ENCODE results near the gene TMEM235.
"Not testable (repeated sequence)": the region's sequence is repeated elsewhere in the genome, so short reads cannot be mapped to it uniquely, and the experiment has no call there.

TMEM235 gene

GRCh38 chr17:78238823-78239488, 7.5 kb downstream of the TMEM235 start:
- no peak for DNase-seq

DNA sequence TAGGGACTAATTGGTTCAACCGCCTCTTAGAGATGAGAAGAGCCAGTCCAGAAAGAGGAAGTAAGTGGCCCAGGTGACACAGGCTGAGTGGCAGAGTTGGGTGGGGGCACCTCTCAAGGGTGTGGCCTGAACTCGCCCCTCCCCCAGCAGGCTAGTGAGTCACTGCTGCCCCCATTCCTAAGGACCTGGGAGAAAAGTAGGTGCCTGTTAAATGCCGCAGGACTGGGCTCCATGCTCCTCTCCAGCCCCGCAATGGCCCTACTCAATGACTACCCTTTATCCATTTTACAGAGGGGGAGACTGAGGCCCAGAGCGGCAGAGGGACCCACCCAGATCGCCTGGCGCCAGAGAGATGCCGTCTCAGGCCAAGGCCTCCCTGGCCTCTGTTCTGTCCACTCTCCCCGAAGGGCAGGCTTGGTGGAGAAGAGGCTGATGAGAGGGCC, 8.1 kb downstream of the TMEM235 start:
- no peak for DNase-seq

DNA sequence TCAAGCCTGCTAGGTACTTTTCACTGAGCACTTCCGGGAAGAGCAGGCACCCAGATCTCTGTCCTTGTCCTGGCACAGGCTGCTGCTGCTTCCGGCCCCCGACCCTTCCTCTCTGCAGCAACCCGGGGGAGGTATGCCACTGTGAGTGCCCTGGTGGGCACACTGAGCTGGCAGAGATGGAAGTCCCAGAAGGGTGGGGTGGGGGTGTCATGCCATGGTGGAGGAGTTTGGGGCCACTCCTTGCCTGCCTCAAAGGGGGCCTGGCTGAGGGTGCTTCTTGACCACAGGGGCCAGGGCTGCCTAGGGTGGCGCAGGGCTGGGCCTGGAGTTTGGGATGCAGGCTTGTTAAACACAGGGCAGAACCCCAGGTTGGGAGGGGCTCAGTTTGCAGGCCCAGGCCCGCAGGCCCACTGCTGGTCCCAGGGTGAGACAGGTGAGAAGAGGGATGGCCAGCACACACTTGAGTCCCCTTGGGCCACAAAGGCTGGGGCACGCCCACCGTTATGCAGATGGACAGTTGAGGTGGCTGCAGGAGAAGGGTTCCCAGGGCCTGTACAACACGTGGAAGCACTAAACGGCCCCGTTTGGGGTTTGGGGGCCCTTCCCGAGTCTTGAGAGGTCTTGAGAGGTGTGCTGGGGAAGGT, 8.7 kb downstream of the TMEM235 start:
- DNase-seq, result no peak

- no peak for DNase-seq
Measured at GRCh38 chr17:78240839-78241238, 9.4 kb downstream of the TMEM235 start.

GRCh38 chr17:78241277-78242023, 10.0 kb downstream of the TMEM235 start:
- DNase-seq, result no peak

DNA sequence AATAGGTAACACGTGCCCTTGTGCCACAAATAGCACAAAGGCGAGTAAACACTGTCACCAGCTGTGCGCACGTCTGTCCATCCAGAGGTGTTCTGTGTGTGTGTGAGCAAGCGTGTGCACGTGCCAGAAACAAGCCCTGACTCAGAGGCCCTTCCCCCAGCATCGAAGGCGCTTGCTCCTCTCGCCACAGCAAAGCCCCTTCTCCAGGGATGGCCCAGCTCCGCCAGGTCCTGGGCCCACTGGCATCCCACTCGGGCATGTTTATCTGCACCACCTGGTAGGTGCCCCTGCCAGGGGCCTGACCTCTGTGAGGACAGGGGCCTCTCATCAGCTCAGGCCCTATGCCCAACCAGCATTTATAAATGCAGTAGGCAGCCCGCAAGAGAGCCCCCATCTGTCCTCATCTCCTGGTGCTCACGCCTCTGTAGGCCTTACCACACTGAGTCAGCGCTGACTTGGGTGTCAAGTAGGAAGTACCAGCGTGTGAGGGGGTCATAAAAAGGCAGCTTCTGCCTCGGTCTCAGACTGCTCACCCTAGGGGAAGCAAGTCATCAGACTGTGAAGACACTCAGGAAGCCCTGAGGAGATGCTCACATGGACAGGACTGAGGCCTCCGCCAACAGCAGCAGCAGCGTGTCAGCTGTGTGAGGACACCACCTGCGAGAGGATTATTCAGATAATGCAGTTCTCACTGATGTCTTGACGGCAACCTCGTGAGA, 10.8 kb downstream of the TMEM235 start:
- no peak for DNase-seq

GRCh38 chr17:78247304-78247703, 15.9 kb downstream of the TMEM235 start:
- DNase-seq, result no peak

DNA sequence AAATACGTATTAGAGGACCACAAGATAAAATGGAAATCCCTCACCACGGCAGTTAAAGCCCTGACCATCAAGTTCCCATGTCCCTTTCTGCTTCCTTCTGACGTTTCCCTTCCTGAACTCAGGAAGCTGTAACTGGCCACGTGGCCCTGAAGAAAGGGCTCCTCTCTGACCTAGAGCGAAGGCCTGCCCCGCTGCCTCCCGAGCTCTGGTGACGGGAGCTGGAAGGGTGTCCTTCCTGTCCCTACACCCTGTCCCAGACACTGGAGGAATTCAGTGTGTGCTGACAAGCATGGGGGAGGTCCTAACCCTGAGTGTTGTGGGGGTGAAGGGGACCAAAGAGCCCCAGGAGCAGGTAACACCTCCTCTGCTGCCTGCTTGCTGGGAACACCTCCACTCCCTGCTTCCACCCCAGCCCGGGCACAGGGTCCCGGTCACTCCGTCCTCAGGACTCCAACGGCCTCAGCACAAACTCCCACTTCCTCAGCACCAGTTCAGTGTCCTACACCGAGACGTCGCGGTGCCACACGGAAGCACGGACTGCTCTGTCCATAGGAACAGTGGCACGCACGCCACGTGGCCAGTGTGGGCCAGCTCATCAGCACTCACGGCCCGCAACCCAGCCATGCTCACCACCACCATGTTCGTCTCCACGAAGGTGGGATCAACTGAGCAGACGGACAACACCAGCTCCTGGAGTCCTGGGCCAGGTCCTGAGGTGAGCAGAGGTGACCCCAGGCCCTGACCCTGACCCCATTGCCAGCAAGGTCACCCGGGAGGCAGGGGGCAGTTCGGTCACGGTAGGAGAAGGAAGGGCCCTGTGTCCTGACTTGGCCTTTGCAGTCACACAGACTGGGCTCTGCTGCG, 16.9 kb downstream of the TMEM235 start:
- DNase-seq, result no peak

DNA sequence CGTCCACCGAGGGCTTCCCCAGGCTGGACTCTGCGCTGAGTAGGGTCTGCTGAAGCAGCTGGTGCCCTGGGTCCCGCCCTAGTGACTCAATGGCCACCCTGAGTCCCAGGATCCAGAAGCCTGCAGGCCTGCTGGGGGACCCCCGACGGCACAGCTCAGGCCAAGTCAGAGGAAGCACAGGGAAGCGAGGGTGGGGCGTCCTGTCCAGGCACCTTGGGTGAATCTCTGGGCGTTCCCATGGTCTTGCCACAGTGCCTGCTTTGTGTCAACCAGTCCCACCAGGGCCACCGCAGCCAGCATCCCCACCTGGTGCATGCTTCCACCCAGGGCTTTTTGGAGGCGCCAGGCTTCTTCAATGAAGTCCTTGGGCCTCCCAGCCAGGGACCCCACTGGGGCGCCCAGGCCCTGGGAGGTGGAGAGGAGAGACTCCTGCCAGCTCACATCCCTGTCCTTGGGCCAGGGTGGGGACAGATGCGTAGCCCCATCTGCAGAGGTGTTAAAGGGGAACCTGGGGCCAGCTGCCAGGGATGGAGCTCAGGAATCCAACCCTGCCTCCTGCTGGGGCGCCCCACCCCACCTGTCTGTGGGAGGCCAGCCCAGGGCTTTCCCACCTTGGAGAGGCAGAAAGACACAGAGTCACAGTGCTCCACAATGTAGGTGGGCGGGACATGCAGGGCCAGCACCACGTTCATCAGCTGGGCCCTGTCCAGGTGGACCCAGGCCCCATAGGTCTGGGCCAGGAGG, 17.8 kb downstream of the TMEM235 start:
- DNase-seq, result no peak

DNA sequence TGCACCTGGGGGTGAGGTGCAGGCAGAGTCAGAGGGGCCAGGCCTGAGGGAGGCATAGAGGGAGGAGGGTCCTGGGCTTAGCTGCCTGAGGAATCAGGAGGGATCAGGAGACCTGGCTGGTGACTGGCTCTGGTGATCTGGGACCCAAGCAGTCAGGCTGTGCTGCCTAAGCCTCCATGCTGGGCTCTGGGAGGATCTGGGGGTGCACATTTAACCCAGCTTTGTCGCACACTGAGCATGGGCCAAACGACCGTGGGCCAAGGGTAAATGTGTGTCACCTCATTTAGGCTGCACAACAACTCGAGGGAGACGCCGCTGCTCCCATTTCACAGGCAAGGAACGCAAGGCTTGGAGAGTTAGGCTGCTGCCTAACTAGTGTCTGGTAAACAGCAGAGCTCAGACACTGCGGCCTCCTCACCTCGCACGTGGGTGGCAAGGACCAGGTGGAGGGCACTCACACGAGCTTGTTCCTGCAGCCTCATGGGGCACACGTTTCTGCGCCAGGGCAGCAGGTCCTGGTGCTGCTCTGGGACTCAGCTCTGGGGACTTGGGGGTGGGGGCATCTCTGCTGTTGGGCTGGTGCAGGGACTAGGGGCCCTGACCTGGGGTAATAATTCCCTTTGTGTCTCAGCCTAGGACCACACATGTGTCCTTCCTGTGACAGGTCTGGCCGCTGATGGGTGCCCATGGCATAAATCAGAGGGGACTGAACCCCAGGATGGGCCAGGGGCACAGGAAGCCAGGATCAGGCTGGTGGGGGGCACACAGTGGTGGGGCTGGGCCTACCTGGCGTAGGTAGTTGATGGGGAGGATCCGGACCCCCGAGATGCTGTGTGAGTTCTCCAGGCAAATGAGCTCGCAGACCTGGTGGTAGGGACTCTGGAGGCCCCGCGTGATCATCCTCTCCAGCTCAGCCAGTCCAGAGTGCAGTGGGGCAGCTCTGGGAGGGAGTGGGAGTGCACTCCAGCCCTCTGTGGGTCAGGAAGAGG, 18.7 kb downstream of the TMEM235 start:
- no peak for DNase-seq

DNA sequence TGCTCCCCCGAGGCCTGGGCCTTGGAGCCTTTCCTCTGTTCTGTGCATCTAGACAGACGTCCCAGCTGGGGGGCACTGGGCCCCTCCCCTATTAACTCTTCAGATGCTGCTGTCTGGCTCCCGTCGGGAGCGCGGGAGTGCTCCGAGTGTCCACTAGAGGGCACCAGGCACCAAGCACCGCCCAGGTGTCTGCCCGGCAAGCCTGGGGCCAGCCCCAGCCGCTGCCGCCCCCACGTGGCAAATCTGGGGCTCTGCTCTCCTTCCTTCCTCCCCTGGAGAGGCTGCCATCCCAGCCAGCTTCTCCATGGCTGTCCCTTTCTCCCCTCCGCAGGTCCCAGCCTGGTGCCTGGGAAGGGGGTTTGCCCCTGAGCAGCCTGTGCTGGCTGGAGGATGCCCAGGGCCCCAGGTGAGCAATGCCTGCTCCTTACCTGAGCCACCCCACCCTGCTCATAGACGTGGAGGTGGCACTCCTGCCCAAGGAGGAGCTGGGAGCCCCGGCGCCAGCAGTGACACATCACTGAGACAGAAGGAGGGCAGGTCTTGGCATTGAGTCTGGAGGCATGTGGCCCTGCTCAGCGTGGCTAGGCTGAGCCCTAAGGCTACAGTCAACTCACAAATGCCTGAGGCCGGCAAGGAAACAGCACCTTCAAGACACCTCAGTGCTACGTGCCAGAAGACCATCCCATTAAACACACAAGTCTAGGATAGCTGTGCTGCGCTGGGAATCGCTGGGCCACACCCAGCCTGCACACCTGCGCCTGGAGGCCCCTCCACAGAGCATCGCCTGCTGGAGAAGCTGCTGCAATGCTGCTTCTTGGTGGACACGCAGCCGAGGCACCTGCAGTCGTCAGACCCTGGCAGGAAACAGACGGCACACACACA, 19.7 kb downstream of the TMEM235 start:
- DNase-seq, result peak; percentile 85

- DNase-seq, result no peak
Measured at GRCh38 chr17:78251773-78252103, 20.3 kb downstream of the TMEM235 start.

DNA sequence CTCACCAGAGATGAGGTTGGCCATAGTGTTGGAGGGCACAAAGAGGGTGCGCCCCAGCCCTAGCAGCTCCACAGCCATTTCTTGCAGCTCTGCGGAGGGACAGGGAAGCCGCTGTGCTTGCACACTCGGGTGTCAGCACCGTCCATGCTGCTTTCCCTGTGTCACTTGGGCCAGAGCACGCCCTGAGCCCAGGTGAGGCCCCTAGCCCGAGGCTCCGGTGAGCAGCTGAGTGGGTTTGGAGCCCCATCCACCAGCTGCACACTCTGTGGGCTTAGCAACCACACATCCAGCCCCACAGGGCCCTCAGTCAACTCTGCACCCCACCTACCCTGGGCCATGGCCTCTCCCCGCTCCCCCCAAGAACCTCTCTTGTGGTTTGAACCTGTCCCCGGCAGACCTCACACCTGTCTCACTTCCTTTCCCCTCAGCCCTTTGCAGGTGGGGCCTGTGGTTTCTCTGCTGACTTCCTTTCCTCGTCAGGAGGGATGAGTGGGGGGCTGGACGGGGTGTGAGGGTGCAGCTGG, 20.7 kb downstream of the TMEM235 start:
- peak; percentile 30 for DNase-seq

GRCh38 chr17:78252701-78253635, 21.5 kb downstream of the TMEM235 start:
- no peak for DNase-seq

DNA sequence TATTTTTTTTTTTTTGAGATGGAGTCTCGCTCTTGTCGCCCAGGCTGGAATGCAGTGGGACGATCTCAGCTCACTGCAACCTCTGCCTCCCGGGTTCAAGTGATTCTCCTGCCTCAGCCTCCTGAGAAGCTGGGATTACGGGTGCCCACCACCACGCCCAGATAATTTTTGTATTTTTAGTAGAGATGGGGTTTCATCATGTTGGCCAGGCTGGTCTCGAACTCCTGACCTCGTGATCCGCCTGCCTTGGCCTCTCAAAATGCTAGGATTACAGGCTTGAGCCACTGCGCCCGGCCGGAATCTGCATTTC, 22.2 kb downstream of the TMEM235 start:
- DNase-seq, result not testable (repeated sequence)

- DNase-seq, result peak; percentile 85
Measured at GRCh38 chr17:78253946-78254672, 22.7 kb downstream of the TMEM235 start.

DNA sequence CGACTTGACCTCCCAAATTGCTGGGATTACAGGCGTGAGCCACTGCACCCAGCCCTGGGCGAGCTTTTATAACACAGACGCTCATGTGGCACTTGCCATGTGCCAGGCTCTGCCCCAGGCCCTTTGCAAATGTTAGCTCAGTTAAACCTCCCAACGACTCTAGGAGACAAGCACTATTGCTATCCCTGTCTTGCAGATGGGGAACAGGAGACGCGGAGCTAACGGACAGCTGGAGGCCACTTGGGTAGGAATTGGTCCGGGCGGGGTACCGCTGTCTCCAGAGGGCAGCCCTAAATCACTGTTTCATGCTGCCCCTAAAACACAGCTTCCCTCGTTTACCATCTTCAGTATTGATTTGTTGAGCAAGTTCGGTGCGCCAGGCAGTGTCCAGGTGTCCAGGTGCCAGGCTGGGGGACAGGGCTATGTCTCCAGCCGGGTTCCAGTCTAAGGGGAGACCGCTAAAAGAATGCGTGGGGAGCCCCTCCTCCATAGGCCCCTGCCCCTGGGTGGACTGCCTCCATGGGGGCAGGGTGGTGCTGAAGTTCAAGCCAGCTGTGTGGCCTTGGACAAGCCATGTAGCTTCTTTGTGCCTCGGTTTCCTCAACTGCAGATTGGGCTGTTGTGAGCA, 23.7 kb downstream of the TMEM235 start:
- no peak for DNase-seq
